HepG2 (cell line): Measurements from ENCODE around the gene SCAPER. TPM values are rescaled to one million over a fixed set of nuclear protein-coding genes. Genes with fewer than 3 reads are reported as not detected.

Experiments used
- ATAC-seq: fragments of 200-7000 bp; cut with Tn5 transposase; 3 replicates; pipeline ENCODE4 v1.9.1; 2020; ENCODE audit warnings: mild to moderate bottlenecking, moderate library complexity
- BruUV-seq: library from RNA; stranded (reverse); fragments of 400-500 nt; replicated peaks from 2 replicates; lab custom pipeline; 2021; lab: Mats Ljungman, UMichigan
- CTCF ChIA-PET: fragments of 300-600 bp; formaldehyde crosslinking; extraction: SDS; loops from one replicate; lab custom pipeline; 2021; ENCODE audit warnings: low total read pairs, inconsistent platforms, low intra/inter-chr PET ratio; lab: Yijun Ruan, JAX
- POLR2A ChIA-PET: fragments of 350-600 bp; sonication (Branson Sonifier 250); formaldehyde crosslinking; loops from one replicate; lab custom pipeline; 2020; ENCODE audit warnings: antibody characterized with exemption, inconsistent platforms; lab: Yijun Ruan, JAX
- DNase-seq: peaks from one replicate; pipeline ENCODE4 v3.0.0-alpha.2; 2015; ENCODE audit warnings: low spot score
- FAIRE-seq: peaks from 3 replicates; lab custom pipeline; 2011; peaks lifted over from hg19 to GRCh38; lab: Jason Lieb, UNC
- H2AFZ ChIP-seq: one replicate; pipeline ENCODE4 v1.6.1; 2011; ENCODE audit warnings: low read length, inconsistent platforms
- H3K27ac ChIP-seq: fragments of 300-600 bp; 3 replicates; pipeline ENCODE4 v1.8.0; 2011; ENCODE audit warnings: mixed run types, mild to moderate bottlenecking, mixed read lengths, low read length, inconsistent platforms; ENCODE audit not compliant: insufficient read depth; ENCODE audit errors: extremely low read length
- H3K27me3 ChIP-seq, 2 experiments: fragments of 200-600 bp in 1 of 2; 2 replicates in 1 of 2; 3 replicates in 1 of 2; pipeline versions ENCODE4 v1.6.0 to v1.8.0; 2011; ENCODE audit warnings: low read length in 2 of 2, mild to moderate bottlenecking in 2 of 2, moderate library complexity in 2 of 2, inconsistent platforms in 1 of 2; ENCODE audit not compliant: insufficient read depth in 2 of 2, control insufficient read depth in 1 of 2
- H3K36me3 ChIP-seq, 2 experiments: fragments of 200-600 bp in 1 of 2; replicated peaks in 1 of 2; 2 replicates in 1 of 2; 3 replicates in 1 of 2; pipeline versions ENCODE4 v1.5.1 to v1.8.0; 2011; ENCODE audit warnings: low read length in 2 of 2, inconsistent platforms in 1 of 2; ENCODE audit not compliant: insufficient read depth in 2 of 2, control insufficient read depth in 1 of 2
- H3K4me1 ChIP-seq: 2 replicates; pipeline ENCODE4 v1.5.1; 2012; ENCODE audit warnings: low read length, inconsistent platforms; ENCODE audit not compliant: insufficient read depth
- H3K4me2 ChIP-seq: 2 replicates; pipeline ENCODE4 v1.6.0; 2011; ENCODE audit warnings: low read depth, low read length, inconsistent platforms
- H3K4me3 ChIP-seq, 3 experiments: fragments of 200-600 bp in 1 of 3; sonication (generic), shearing (Covaris generic) in 1 of 3; replicated peaks in 1 of 3; 2 replicates each; pipeline ENCODE4 v1.5.1; 2011 to 2016; ENCODE audit warnings: low read length in 3 of 3, inconsistent platforms in 2 of 3, low read depth in 2 of 3, mild to moderate bottlenecking in 2 of 3, control low read depth in 1 of 3, mixed read lengths in 1 of 3; ENCODE audit not compliant: insufficient read depth in 1 of 3
- H3K79me2 ChIP-seq: one replicate; pipeline ENCODE4 v1.6.1; 2011; ENCODE audit warnings: low read length, inconsistent platforms; ENCODE audit not compliant: insufficient read depth
- H3K9ac ChIP-seq: 2 replicates; pipeline ENCODE4 v1.6.0; 2011; ENCODE audit warnings: mild to moderate bottlenecking, low read depth, low read length, inconsistent platforms; ENCODE audit not compliant: insufficient read depth
- H3K9me3 ChIP-seq: 2 replicates; pipeline ENCODE4 v1.5.1; 2012; ENCODE audit warnings: mild to moderate bottlenecking, low read length
- H4K20me1 ChIP-seq: 2 replicates; pipeline ENCODE4 v1.6.0; 2011; ENCODE audit warnings: inconsistent platforms, mild to moderate bottlenecking, low read length, moderate library complexity; ENCODE audit not compliant: insufficient read depth
- ATF4 ChIP-seq, 2 experiments: fragments of 450-650 bp in 1 of 2; sonication (generic) in 1 of 2; formaldehyde crosslinking; IDR thresholded peaks; 2 replicates each; pipeline versions ENCODE4 v1.5.0 to v1.8.0; 2020 to 2022; ENCODE audit warnings: mild to moderate bottlenecking in 1 of 2, missing genetic modification reagents in 1 of 2
- CEBPB ChIP-seq: IDR thresholded peaks from 2 replicates; pipeline ENCODE4 v1.6.1; 2011; ENCODE audit warnings: low read depth, low read length, improper control_type of control experiment, borderline replicate concordance
- CENPT ChIP-seq: sonication (generic); formaldehyde crosslinking; IDR thresholded peaks from 2 replicates; pipeline ENCODE4 v1.8.0; 2022; ENCODE audit warnings: low read depth, mild to moderate bottlenecking, moderate library complexity, missing genetic modification reagents
- HMG20A ChIP-seq: IDR thresholded peaks from 2 replicates; pipeline ENCODE4 v1.6.1; 2016; ENCODE audit warnings: borderline replicate concordance
- JUN ChIP-seq: sonication (generic); formaldehyde crosslinking; IDR thresholded peaks from 2 replicates; pipeline ENCODE4 v1.4.0; 2020; ENCODE audit warnings: mild to moderate bottlenecking, missing genetic modification reagents
- KLF13 ChIP-seq: sonication (generic); formaldehyde crosslinking; IDR thresholded peaks from 2 replicates; pipeline ENCODE4 v1.4.0; 2020; ENCODE audit warnings: mild to moderate bottlenecking, missing genetic modification reagents
- SOX13 ChIP-seq, 3 experiments: fragments of 450-650 bp in 1 of 3; sonication (generic) in 1 of 3; formaldehyde crosslinking in 1 of 3; IDR thresholded peaks in 2 of 3; conservative IDR thresholded peaks in 1 of 3; 2 replicates each; pipeline versions ENCODE4 v1.5.0 to v1.6.1; 2016 to 2020; ENCODE audit warnings: antibody characterized with exemption in 1 of 3, mild to moderate bottlenecking in 1 of 3, missing compliant biosample characterization in 1 of 3, missing genetic modification reagents in 1 of 3, moderate library complexity in 1 of 3
- SOX5 ChIP-seq: IDR thresholded peaks from 2 replicates; pipeline ENCODE4 v1.6.1; 2016; ENCODE audit warnings: borderline replicate concordance
- TBX3 ChIP-seq: fragments of 450-650 bp; IDR thresholded peaks from 2 replicates; pipeline ENCODE4 v1.6.1; 2017; ENCODE audit warnings: antibody characterized with exemption, mild to moderate bottlenecking, inconsistent platforms, borderline replicate concordance
- ZBTB20 ChIP-seq: sonication (generic); formaldehyde crosslinking; IDR thresholded peaks from 2 replicates; pipeline ENCODE4 v1.8.1; 2023; ENCODE audit warnings: missing genetic modification reagents, low read depth, mild to moderate bottlenecking, borderline replicate concordance
- ZKSCAN5 ChIP-seq: sonication (generic); formaldehyde crosslinking; IDR thresholded peaks from 2 replicates; pipeline ENCODE4 v1.5.1; 2020; ENCODE audit warnings: mild to moderate bottlenecking, missing genetic modification reagents
- ZNF609 ChIP-seq: sonication (generic); formaldehyde crosslinking; IDR thresholded peaks from 2 replicates; pipeline ENCODE4 v1.4.0; 2020; ENCODE audit warnings: mild to moderate bottlenecking, missing genetic modification reagents, borderline replicate concordance
- ZNF746 ChIP-seq: sonication (generic); formaldehyde crosslinking; IDR thresholded peaks from 2 replicates; pipeline ENCODE4 v1.8.0; 2022; ENCODE audit warnings: mild to moderate bottlenecking, missing genetic modification reagents
- ZSCAN22 ChIP-seq: sonication (generic); formaldehyde crosslinking; IDR thresholded peaks from 2 replicates; pipeline ENCODE4 v1.4.0; 2020; ENCODE audit warnings: mild to moderate bottlenecking, missing genetic modification reagents
- whole genome bisulfite sequencing: methylation state at CpG from one replicate; pipeline ENCODE4 v1.1.6; 2017; ENCODE audit warnings: low lambda C conversion rate; 5-methylcytosine and 5-hydroxymethylcytosine counted together
- in situ Hi-C: cut with HindIII; loops from 2 replicates; pipeline ENCODE4 v1.10.0; 2017; ENCODE audit warnings: low pct_unique_long_range_greater_than_20kb; ENCODE audit not compliant: extremely low pct_ligation_motif_present
- intact Hi-C: fragments of 100-400 bp; cut with micrococcal nuclease; formaldehyde crosslinking; loops from one replicate; pipeline ENCODE4 v1.10.0; 2022; ENCODE audit not compliant: unreplicated experiment
- polyA plus RNA-seq, 8 experiments: library from polyadenylated mRNA; depleted of rRNA in 3 of 8; stranded (reverse) in 7 of 8; unstranded in 1 of 8; fragments of >200 nt; fragmentation: Illumina TruSeq in 4 of 8; extraction: Trizol in 4 of 8; gene quantifications; 2 replicates each; pipeline versions ENCODE4 v1.2.1 to v1.2.3, GENCODE V29; 2011 to 2016; ENCODE audit warnings: low read depth in 4 of 8, missing spikeins in 1 of 8, mixed read lengths in 1 of 8; ENCODE audit not compliant: insufficient read depth in 1 of 8
- total RNA-seq, 5 experiments: library from RNA; depleted of rRNA; stranded (reverse); fragments of >200 nt; fragmentation: Illumina TruSeq; extraction: Trizol; gene quantifications; 2 replicates each; pipeline ENCODE4 v1.2.3, GENCODE V29; 2016; ENCODE audit warnings: low read depth in 1 of 5

SCAPER gene
- total and polyA plus RNA-seq, 2 of the 13 experiments (the other 11 are each of a cell fraction or from before 2014, with no cell fraction given): 4.3 to 10.5 TPM

- TF ChIP-seq ZNF746: no peak
- no peak for TF ChIP-seq CENPT (CRISPR knock-in tag)
- no peak for TF ChIP-seq KLF13
- no peak for TF ChIP-seq ZSCAN22 (CRISPR knock-in tag)
Measured at GRCh38 chr15:76533995-76534394, 371.1 kb downstream of the SCAPER start (continued).

GRCh38 chr15:76533060-76533820 is 371.9 kb downstream of the SCAPER start:
- H2AFZ ChIP-seq: no peak overlapping the region
- DNase-seq (peak; percentile 81), FAIRE-seq (peak; percentile 12), ATAC-seq (peak; percentile 90)
- intact Hi-C loops (no loop called here), in situ Hi-C loops (no loop called here)
- H3K9ac ChIP-seq: no peak overlapping the region
- H3K27me3 ChIP-seq: no peaks in the 10 kb centered on the region
- H3K79me2 ChIP-seq: no peaks in the 10 kb centered on the region
- H3K9me3 ChIP-seq: no peaks in the 10 kb centered on the region
- ChIA-PET CTCF (no interaction called here), POLR2A (no interaction called here)
- BruUV-seq: no TSS peak
- H3K36me3 ChIP-seq: no peaks in the 10 kb centered on the region
- WGBS: 28% methylated on average over 5 of the region's 5 CpGs
- H3K4me1 ChIP-seq: peaks cover 20% of the 10 kb centered on the region
- H3K27ac ChIP-seq: peak overlapping the region; percentile 12
- no peak overlapping the region; a peak in 1 of 6 replicates for H3K4me3 ChIP-seq
- H4K20me1 ChIP-seq: no peaks in the 10 kb centered on the region
- 0 out of 2 replicates have a peak overlapping the region, but pooled peaks have one; percentile 1 for H3K4me2 ChIP-seq
- TF ChIP-seq TBX3: peak; percentile 62; the same call in 1 of the 2 replicates
- 0 out of 4 replicates have a peak, but pooled peaks of 1 of the 2 experiments have one; percentile 15 for TF ChIP-seq ATF4 (CRISPR knock-in tag; IDR thresholded peaks at IDR 0.05)
- TF ChIP-seq CEBPB: peak; percentile 95
- TF ChIP-seq SOX13 (IDR thresholded peaks at IDR 0.05): no peak
- peak in 1 of 2 experiments; percentile 59; a peak in 1 of 4 replicates for TF ChIP-seq SOX13 (CRISPR knock-in tag; conservative IDR thresholded peaks at IDR 0.05 in 1 of 2, IDR thresholded peaks at IDR 0.05 in 1 of 2)
- TF ChIP-seq SOX5 (CRISPR knock-in tag): peak; percentile 40; the same call in 1 of the 2 replicates
- TF ChIP-seq KLF13: no peak
- TF ChIP-seq ZKSCAN5 (CRISPR knock-in tag): no peak
- peak; percentile 23; the same call in 1 of the 2 replicates for TF ChIP-seq ZNF609 (CRISPR knock-in tag)
- TF ChIP-seq HMG20A: peak; percentile 14; the same call in 1 of the 2 replicates
- peak; percentile 66 for TF ChIP-seq JUN (CRISPR knock-in tag)
- peak; percentile 93; the same call in 1 of the 2 replicates for TF ChIP-seq ZBTB20 (CRISPR knock-in tag)
